ENCODE results near the gene KAZN.

Gene KAZN

DNA sequence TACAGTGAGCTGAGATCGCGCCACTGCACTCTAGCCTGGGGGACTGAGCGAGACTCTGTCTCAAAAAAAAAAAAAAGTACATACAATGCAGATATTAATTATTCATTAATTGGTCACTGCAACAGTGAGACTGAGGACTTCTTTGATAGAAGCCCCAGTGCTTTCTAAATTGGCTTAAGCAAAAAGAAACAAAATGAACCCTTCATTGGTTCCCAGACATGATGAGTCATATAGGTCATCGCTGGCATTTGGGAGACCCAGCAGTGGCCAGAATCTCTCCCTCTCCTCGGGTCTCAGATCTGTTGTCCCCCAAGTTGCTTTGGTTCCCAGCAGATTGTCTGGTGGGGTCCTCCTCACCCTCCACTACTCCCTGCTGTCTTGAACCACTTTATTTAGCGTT, 144.9 kb downstream of the KAZN start:
- no peak for DNase-seq (ENCODE audit: low read depth)

DNA sequence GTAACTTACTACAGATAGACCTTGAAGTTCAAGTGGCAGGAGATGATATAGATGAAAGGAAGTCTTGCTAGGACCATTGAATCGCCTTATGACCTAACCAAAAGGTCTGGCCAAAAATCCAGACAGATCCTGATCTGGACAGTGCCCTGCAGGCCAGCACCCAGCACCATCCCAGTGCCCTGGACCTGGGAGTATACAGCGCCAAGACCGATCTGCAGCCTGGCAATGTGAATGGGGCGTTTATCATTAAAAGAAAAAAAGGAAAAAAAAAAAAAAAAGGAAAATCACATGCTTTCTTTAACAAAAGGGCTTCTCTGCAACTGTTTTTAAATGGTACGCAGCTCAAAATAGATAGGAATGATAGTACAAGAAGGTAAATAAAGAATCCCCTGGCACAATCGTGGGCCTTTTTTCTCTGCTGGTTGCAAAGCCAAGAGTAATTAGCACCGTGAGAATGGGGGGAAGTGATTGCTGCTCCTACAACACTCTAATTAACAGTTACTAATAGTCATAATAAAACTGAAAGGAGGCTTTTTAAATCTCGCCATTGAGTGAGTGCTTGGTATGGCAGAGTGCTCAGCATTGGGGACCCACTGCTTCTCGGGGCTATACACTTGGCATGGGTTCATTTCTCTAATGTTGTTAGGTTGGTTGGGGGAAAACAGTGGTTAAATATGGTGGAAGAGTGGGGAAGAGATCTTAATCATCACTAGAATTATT, 146.7 kb downstream of the KAZN start:
- no peak for DNase-seq (ENCODE audit: low read depth)

DNA sequence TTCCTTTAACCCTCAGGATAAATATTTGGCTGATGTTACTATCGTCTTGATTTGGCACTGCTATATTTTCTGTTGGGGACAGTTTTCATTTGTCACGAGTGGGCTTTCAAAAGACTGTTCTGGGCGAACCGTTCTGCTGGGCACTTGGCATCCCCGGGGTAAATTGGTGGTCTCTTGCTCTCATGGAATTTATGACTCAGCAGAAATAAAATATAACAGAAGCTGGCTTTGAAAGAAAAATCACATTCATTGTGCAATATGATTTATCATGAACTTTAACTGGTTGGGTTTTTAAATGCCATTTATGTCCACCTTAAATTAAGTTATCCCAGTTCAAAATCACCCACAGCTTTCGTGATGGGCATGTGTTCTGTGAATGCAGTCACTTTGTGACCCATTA, 147.3 kb downstream of the KAZN start:
- DNase-seq (ENCODE audit: low read depth) = no peak

DNA sequence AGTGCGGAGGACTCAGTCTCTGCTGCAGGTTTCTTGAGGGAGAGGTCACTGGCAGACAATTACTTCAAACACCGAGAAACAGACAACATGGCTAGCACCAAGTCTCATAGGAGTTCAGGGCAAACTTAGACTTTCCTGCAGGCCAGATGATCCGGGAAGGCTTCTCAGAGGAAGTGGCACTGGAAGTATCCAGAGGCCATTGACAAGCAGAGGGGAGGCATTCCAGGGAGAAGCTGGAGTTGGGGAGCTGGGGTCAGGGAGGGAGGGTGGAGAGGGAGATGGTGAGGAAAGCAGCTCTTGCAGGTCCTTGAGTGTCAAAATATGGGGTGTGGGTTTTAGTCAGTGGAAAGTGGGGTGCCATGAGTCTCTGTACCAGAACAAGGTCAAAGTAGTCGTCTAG, 147.9 kb downstream of the KAZN start:
- DNase-seq (ENCODE audit: low read depth) = no peak

DNA sequence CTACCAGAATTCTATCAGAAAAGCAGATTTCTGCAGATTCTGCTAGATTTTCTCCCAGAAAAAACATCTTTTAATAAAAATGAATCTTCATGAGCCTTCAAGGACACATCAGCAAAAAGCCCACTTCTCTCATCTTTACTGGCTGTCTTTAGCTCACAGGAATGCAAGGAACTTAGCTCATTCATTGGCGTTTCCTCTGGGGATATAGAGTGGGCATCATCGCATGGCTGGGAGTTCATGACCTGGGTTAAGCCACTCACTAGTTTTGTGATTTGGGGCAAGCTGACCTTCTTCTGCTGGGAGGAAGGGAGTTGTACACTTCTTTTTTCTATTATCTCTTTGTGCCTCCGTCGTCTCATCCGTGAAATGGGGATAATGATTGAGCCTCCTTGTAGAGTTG, 149.7 kb downstream of the KAZN start:
- no peak for DNase-seq (ENCODE audit: low read depth)

DNA sequence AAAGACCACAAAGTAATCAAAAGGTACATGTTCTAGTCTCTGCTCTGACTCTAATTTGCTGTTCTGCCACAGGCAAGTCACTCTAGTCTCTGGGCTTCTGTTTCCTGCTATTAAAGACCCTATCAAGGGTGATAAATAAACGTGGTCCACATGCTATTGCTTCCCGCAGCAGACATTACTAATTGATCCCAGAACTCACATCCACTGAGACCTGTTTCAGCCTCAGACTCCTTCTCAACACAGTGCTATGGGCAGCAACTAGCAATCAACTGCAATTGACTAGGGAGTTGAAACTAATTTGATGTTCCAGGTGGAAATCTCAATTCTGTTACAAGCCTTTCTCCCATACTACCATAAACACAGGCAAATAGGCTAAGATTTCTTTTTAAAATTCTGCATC, 150.5 kb downstream of the KAZN start:
- DNase-seq (ENCODE audit: low read depth) = no peak

DNA sequence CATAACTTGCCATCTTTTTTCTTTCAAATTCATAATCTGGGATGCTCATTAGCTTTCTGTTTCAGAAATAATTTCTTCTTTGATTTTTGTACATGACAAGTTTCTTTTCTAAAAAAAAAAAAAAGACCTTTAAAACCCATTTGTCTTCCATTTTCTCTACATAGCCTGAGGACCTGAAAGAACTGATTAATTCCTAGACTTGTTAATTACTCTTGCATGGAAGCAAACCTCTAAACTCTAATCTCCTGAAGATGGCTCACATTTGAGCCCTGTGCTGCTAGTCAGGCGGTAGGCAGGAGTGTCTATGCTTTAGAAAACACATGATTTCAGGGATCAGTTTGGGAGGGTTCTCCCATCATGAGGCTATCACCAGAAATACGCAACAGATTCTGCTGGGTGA, 152.0 kb downstream of the KAZN start:
- no peak for DNase-seq (ENCODE audit: low read depth)

DNA sequence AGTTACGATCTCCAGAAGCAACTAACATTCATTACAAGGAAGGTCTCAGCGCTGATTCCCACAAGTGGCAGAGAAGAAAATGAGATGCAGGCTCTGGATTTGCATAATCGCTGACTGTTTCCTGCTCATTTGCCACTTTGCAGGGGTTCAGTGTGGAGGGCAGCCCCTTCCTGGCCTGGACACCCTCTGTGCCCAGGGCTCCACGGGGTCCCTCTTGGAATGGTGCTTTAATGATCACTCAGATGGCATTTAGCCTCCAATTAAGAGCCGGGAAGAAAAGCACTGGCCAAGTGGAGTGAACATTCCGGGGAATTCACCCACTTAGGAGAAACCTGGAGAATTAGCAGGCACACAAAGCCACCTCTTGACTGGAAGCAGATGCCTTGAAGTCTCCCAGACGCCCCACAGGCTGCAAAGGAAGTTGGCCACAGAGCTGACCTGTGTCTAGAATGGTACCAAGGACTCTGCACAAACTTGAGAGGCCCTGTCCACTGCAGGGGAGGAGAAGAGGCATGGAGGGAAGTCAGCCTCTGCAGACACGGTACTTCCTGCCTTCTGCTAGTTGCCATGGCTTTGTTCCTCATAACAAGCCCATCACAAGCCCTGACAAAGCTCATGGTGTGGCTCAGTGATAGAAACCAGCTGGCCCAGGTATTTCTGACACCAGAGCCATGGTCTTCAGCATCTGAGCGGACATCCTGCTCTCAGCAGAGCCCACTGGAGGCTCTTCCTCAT, 157.2 kb downstream of the KAZN start:
- DNase-seq (ENCODE audit: low read depth) = no peak

DNA sequence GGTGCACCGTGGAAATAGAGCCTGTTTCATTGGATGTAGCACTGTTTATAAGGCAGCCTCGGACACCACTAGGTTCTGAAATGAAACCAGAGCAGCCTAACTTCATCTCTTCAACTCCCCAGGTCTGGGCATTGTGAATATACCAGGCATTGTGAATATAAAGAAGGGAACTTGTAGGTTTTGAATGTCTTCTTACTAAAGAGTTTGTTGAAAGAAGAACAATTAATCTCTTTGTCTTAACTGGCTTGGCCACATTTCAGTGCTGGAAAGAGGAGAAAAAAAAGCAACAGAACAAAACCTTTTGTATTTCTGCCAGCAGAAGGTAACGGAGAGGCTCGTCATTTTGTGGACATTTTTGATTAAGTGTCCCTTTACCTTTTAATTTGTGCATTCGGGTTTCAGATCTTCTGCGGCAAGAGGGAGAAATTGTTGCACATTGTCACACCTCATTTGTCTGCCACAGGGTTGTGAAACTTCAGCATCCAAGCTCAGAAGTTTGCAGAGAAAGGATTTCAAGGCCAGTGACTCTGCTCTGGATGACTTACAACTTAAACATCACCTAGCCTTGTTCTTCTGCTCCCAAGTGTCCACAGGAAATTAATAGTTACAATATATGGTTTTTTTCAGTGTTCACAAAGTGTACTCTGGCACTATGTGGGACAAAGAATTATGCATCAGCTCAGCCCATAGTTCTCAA, 158.3 kb downstream of the KAZN start:
- no peak for DNase-seq (ENCODE audit: low read depth)

DNA sequence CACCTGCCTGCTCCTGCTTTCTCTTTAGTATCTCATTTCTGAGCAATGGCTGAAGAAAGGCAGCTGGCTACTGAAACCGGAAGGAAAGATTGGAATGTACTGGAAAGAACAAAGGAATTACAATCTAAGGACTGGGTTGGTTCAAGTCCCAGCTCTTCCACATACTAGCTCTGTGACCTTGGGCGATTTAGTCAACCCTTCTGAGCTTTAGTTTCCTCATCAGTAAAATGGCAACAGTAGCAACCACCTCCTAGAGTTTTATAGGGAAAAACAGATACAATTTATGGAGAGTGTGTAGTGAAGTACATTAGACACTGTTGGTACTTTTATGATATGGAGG, 158.8 kb downstream of the KAZN start:
- no peak for DNase-seq (ENCODE audit: low read depth)

DNA sequence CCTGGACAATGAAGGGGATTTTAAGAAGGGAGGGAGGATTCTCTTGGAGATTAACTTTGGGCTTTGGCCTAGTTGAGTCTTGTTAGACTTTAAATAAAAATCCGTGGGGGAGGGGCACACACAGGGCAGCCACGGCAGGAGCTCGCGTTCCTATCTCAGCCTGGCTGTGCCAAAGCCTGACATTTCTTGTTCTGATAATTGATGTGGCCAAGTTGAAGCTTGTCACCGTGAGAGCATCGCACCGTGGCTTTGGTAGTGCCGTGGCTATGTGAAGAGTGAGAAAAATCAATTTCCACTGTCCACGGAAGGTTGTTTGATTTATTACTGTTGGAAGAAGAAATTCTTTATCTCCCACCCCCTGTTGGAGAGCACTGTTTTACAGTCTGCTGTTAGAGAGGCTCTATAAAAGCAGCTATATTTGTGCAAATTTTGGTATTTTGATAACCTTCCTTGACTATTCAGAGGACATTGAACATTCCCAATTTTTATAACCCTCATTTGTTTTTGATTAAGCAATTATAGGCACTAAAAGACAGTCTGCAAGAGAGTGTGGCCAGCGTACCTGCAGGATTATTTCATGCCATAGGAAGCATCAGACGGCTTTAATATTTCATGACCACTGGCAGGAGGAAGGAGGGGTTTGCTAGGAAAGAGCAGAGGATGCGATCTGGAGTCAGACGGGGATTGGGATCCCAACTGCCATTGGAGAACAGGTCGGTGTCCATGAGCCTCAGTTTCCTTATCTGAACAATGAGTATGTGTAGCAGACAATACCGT, 160.7 kb downstream of the KAZN start:
- DNase-seq (ENCODE audit: low read depth) = no peak

DNA sequence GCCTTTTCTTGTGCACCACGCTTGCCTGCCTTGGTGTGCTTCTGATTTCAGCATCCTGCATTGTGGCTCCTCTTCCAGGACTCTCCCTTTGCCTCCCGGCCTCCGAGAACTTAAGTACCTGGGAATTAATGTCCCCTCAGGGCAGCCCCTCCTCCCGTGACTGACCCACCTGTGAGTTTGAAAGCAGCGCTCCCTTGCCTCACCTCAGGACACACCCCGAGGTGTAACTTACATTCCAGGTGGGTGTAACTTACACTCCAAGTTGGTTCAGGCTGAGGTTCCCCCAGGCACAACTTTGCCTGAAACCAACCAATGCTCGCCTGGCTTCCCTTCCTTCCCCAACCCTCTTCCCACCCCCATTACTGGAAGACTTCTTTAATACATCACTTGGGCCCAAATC, 161.4 kb downstream of the KAZN start:
- DNase-seq (ENCODE audit: low read depth) = no peak

DNA sequence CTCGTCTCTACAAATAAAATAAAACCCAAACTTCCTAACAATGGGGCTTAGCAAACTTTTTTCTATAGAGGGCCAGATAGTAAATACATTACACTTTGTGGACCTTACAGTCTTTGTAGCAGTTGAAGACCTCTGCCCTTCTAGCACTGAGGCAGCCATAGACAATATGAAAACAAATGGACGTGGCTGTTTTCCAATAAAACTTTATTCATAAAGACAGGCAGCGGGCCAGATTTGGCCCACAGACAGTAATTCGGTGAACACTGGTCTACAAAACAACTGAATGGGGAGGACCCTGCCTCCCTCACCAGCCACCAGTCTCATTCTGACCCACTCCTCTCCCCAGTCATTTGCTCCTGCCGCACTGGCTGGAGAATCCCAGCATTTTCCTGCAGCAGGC, 162.3 kb downstream of the KAZN start:
- no peak for DNase-seq (ENCODE audit: low read depth)

DNA sequence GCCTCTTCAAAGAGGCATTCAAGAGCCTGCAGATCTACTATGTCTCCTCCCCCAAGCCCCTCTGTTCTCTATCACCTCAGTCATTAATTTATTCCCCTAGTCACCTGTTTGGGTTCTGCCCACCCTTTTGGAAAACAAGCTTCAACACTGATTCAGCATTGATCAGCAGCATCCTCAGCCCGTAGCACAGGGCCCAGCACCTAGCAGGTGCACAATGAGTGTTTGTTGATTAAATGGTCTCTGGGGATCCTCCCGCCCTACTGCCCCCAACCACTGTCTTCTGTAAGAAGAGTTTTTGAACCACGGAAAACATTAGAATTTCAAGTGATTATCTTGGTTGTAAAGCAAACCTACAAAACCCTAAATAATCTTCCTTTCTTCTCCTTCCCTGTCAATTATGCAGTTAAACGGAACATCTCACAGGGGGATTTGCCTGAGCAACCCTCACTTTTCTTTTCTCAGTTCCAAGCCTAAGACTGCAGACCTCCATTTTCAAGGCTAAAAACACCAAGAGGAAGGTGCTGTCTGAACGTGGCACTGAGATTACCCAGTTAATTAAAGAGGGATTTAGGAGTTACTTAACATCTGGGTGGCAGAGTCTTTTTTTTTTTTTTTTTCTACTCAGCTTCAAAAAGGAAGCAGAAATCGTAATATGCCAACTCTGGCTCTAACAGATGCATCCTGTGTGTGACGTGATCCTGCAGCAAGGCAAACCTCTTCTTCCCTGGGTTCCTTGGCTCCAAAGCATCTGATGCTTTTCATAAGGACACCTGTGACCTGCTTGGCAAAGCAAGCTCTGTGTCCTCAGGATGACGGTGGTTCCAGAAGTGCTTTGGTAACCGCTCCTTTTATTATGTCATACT, 163.0 kb downstream of the KAZN start:
- DNase-seq (ENCODE audit: low read depth) = no peak

DNA sequence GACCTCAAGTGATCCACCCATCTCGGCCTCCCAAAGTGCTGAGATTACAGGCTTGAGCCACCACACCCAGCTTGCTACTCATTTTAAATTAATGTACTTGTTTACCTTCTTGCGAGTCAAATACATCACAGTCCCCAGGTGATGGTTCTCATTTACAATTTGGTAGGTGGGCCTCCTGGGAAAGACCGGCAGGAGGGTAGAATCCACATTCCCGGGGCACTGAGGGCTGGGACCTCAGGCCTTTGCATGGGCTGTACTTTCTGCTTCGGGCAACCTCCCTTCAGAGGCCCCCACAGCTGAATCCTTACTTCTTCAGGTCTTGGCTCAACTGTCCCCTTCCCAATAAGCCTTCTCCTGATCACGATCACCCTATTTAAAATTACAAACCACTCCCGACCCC, 165.5 kb downstream of the KAZN start:
- DNase-seq (ENCODE audit: low read depth) = no peak

DNA sequence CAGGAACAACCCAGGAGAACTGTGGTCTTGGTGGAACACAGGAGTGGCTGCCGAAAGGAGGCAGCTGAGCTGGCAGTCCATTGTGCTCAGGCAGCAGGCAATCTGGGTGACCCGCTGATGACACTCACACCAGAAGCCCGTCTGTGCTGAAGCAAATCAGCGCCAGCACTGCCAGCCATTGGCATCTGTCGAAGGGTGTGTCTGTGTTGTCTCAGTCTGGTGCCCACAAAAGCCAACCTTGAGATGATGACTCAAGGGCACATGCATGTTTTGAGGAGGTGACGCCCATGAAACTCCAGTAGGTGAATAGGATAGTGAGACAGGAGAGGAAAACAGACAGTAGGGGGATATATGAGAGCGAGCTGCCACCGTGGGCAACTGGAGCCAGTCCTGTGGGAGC, 167.3 kb downstream of the KAZN start:
- no peak for DNase-seq (ENCODE audit: low read depth)

DNA sequence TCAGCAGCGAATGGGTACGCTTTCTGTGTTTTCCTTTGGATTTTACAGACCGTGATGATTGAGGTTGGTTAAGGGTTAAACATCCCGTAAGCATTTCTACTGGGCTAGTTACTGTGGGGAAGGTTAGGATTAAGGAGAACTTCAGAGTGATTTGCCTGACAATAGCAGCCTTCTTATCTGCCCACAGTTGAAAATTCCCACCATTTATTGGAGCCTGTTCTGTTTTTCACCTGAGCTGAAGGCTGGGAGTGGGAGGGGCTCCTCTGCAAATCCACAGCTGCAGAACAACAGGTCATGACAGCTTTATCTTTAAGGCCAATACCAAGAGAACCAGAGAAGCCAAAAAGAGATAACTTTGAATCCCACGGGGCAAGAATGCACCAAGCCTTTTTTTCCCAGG, 168.6 kb downstream of the KAZN start:
- DNase-seq (ENCODE audit: low read depth) = no peak

DNA sequence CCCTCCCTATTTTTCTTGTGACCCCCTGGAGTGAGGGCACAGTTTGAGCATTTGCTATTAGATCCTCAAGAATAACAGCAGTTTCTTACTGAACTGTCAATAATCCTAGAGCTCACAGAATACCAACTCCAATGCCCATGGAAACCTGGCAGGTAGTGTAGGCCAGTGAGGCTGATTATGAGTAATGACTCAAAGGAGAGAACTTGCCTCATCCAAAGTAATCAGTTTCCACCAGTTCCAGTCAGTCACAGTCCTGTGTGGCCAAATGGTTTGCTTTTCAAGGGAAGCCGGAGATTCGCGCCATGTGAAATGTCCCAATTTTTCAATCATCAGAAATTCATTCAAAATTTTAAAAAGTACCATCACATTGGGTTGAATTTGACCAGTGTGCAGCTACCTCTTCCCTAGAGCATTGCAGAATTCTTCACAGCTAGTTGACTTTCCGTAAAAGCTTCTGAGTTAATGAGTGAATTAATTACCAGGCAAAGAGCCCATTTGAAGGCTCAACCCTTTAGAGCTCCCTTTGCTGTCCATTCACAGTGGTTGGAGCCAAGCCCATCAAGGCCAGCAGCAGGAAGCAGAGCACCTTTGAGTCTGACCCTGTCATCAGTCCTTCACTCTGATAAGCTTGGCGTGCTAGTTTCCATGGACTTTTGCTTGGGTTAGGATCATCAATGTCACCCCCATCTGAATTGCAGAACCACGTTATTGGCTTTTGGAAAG, 170.3 kb downstream of the KAZN start:
- no peak for DNase-seq (ENCODE audit: low read depth)

DNA sequence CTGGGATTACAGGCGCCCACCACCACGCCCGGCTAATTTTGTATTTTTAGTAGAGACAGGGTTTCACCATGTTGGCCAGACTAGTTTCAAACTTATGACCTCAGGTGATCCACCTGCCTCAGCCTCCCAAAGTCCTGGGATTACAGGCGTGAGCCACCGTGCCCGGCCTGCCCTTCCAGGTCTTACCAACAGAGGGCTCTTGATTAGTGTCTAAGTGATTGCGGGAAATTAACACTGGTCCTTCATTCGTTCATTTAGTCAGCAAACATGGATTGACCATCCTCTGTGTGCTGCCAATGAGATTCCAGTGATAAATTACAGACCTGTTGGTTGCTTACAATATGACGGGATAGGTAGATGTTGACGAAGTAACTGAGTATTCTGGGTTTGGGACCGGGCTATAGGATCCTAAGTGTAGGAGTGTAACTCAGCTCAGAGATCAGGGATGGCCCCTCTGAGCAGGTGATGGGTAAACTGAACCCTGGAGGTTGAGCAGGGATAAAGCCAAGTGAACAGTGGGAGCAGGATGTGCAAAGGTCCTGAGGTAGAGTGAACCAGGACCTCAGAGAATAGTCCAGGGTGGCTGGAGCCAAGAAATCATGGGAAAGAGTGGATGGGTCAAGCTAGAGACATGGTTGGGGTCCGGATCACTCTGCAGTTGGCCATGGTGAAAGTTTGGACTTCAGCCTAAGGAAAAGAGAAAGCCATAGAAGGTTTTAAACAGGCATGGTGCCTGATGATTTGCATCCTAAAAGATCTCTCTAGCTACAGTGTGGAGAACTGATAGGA, 171.2 kb downstream of the KAZN start:
- no peak for DNase-seq (ENCODE audit: low read depth)

DNA sequence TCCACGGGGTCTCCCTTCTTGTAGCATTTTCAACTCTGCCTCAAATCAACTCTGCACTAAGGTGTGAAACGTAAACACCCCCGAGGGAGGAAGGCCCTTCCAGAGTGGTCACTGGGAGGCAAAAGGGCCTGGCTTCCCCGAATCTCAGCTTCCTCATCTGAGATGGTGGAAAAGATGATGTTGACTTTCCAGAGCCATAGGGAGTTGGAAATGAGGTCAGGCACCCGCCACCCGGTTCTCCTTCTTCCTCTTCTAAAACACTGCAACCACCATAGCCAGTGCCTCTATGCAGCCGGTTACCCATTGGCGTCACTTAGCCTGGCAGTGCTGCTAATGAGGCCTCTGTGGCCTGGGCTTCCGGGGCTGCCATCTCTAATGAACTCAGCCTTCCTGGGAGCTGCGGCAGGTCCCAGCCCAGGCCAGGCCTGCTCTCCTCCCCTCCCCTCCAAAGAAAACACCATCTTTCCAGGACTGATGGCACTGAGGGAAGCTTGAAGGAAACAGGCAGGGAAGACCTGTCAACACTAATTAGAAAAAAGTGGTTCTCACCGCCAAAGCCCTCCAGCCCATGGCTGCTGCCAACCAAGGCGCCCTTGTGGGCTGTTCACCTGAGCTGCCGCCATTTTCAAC, 175.0 kb downstream of the KAZN start:
- no peak for DNase-seq (ENCODE audit: low read depth)
